ENCODE results near the gene KRT17. TPM values are rescaled to one million over a fixed set of nuclear protein-coding genes. Genes with fewer than 3 reads are reported as not detected.
"Not testable (repeated sequence)": the region's sequence is repeated elsewhere in the genome, so short reads cannot be mapped to it uniquely, and the experiment has no call there.

Gene KRT17
- total RNA-seq, 1 experiment from 2014 or later = not detected

DNA sequence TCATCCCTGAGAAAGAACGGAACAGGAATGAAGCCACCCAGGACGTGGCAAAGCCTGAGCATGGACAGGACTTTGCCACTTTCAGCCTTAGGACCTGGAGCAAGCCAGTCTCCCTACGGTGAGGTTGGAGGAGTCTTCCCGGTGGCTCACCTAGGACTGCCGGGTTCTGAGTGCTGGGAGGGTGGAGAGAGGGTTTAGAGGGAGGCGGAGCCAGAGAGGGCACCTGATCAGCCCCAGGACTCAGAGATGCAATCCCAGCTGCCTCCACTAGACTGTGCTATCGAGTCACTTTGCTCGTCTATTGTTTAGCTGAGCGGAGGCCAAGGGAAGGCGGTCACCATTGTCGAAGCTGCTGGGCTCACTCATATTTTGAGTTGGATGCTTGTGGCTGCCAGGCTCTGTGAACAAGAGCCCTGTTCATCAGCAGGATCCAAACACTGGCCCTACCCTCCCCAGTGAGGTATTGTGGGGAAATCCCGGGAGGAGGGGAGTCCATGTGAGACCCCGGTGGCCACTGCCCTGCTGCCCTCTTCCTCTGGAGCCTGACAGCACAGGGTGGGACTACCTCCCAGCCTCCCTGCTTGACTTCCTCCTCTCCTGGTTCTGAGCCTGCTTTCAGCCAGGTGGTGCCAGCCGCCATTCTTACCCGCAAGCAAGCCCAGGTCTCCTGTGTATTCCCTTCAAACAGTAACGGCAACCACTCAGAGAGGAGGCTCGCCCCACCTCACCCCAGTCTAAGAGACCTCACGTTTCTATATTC is 44.7 kb downstream of the KRT17 start:
- H3K9me2 ChIP-seq (replicated peaks; ENCODE audit: insufficient read depth, low read length) = no peaks in the 10 kb centered on the region
- no peak overlapping the region for H3K4me3 ChIP-seq (ENCODE audit: low read length)
- H3K4me1 ChIP-seq (ENCODE audit: low read length) = no peaks in the 10 kb centered on the region
- no peak overlapping the region for H3K4me2 ChIP-seq (ENCODE audit: low read depth, low read length, poor library complexity, severe bottlenecking)
- H3K27me3 ChIP-seq (ENCODE audit: low read length) = no peaks in the 10 kb centered on the region
- no peaks in the 10 kb centered on the region for H3K79me2 ChIP-seq (ENCODE audit: low read length)
- no peaks in the 10 kb centered on the region for H3K36me3 ChIP-seq (ENCODE audit: insufficient read depth, low read length)
- H3K9ac ChIP-seq (ENCODE audit: low read length) = no peak overlapping the region
- H3K9me3 ChIP-seq (ENCODE audit: low read length) = no peaks in the 10 kb centered on the region
- H2AFZ ChIP-seq (ENCODE audit: low read length) = peak overlapping the region; percentile 43; the same call in 1 of the 2 replicates
- H3K27ac ChIP-seq (ENCODE audit: low read length) = no peak overlapping the region
- DNase-seq = peak; percentile 92
- no peaks in the 10 kb centered on the region for H4K20me1 ChIP-seq (ENCODE audit: insufficient read depth, low read depth, low read length)

DNA sequence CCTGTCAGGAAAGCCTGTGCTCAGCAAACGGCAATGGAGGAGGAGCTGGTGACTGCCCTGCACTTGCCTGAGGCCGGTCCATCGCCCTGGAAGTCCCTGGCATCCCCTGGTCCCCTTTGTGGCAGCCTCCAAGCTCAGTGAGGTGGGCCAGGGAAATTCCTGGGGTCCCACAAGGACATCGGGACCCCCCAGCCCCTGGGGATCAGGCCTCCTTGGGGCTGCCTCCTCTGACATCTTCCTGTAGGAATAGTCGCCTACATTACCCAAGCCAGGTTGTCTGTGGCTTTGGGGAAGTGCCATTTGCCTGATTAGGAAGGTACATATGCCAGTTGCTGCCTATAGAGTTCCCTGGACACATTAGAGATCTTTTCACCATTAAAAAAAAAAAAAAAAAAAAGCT is 45.4 kb downstream of the KRT17 start:
- no peaks in the 10 kb centered on the region for H3K9me3 ChIP-seq (ENCODE audit: low read length)
- no peak overlapping the region for H2AFZ ChIP-seq (ENCODE audit: low read length)
- no peak overlapping the region for H3K9ac ChIP-seq (ENCODE audit: low read length)
- H3K4me2 ChIP-seq (ENCODE audit: low read depth, low read length, poor library complexity, severe bottlenecking) = no peak overlapping the region
- H3K79me2 ChIP-seq (ENCODE audit: low read length) = no peaks in the 10 kb centered on the region
- H3K36me3 ChIP-seq (ENCODE audit: insufficient read depth, low read length) = no peaks in the 10 kb centered on the region
- no peak for DNase-seq
- no peaks in the 10 kb centered on the region for H4K20me1 ChIP-seq (ENCODE audit: insufficient read depth, low read depth, low read length)
- H3K4me1 ChIP-seq (ENCODE audit: low read length) = no peaks in the 10 kb centered on the region
- no peaks in the 10 kb centered on the region for H3K9me2 ChIP-seq (replicated peaks; ENCODE audit: insufficient read depth, low read length)
- no peak overlapping the region for H3K4me3 ChIP-seq (ENCODE audit: low read length)
- no peaks in the 10 kb centered on the region for H3K27me3 ChIP-seq (ENCODE audit: low read length)
- no peak overlapping the region for H3K27ac ChIP-seq (ENCODE audit: low read length)

DNA sequence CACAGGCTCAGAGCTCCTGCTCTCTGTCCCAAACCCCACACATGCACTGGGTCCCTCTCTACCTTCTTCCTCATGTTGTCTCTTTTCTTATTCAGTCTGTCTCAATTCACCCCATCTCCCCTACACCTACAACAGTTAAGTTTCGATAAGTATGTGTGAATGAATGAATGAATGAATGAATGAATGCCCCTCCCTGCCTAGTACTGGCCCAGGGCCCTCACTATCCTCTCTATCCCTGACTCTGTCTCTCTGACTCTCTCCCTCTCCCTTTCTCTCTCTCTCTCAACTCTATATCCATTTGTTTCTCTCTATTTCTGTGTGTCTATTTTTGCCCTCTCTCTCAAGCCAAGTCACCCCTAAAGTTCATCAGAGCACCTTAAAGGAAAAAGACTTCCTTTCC is 45.8 kb downstream of the KRT17 start:
- no peaks in the 10 kb centered on the region for H3K4me1 ChIP-seq (ENCODE audit: low read length)
- H3K27ac ChIP-seq (ENCODE audit: low read length) = no peak overlapping the region
- no peak overlapping the region for H3K9ac ChIP-seq (ENCODE audit: low read length)
- DNase-seq = no peak
- H3K9me3 ChIP-seq (ENCODE audit: low read length) = no peaks in the 10 kb centered on the region
- H3K79me2 ChIP-seq (ENCODE audit: low read length) = no peaks in the 10 kb centered on the region
- no peaks in the 10 kb centered on the region for H4K20me1 ChIP-seq (ENCODE audit: insufficient read depth, low read depth, low read length)
- H3K27me3 ChIP-seq (ENCODE audit: low read length) = no peaks in the 10 kb centered on the region
- no peak overlapping the region for H3K4me3 ChIP-seq (ENCODE audit: low read length)
- H3K9me2 ChIP-seq (replicated peaks; ENCODE audit: insufficient read depth, low read length) = no peaks in the 10 kb centered on the region
- no peak overlapping the region for H2AFZ ChIP-seq (ENCODE audit: low read length)
- no peaks in the 10 kb centered on the region for H3K36me3 ChIP-seq (ENCODE audit: insufficient read depth, low read length)
- H3K4me2 ChIP-seq (ENCODE audit: low read depth, low read length, poor library complexity, severe bottlenecking) = no peak overlapping the region

DNA sequence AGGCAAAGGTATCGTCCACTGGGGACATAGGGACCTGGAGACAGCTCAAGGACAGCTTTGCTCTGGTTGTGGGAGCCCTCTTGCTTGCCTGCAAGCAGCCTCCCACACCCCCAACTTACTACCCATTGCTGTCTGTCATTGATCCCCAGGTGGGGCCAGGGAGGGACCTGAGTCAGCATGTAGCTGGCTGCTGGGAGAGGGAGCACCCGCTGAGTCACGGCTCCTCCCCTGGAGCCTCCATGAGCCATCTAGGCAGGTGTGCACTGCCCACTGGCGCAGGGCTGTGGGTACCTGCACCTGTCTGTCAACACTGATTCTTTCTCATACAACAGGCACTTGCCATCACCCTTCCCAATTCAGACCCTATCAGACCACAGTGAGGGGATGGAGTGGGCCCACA is 47.6 kb downstream of the KRT17 start:
- not testable (repeated sequence) for H4K20me1 ChIP-seq (ENCODE audit: insufficient read depth, low read depth, low read length); DNase-seq; H3K4me3 ChIP-seq (ENCODE audit: low read length); H3K9me2 ChIP-seq (replicated peaks; ENCODE audit: insufficient read depth, low read length); H3K27ac ChIP-seq (ENCODE audit: low read length); H3K9me3 ChIP-seq (ENCODE audit: low read length); H2AFZ ChIP-seq (ENCODE audit: low read length); H3K79me2 ChIP-seq (ENCODE audit: low read length); H3K4me1 ChIP-seq (ENCODE audit: low read length); H3K4me2 ChIP-seq (ENCODE audit: low read depth, low read length, poor library complexity, severe bottlenecking); H3K27me3 ChIP-seq (ENCODE audit: low read length); H3K36me3 ChIP-seq (ENCODE audit: insufficient read depth, low read length); H3K9ac ChIP-seq (ENCODE audit: low read length)

DNA sequence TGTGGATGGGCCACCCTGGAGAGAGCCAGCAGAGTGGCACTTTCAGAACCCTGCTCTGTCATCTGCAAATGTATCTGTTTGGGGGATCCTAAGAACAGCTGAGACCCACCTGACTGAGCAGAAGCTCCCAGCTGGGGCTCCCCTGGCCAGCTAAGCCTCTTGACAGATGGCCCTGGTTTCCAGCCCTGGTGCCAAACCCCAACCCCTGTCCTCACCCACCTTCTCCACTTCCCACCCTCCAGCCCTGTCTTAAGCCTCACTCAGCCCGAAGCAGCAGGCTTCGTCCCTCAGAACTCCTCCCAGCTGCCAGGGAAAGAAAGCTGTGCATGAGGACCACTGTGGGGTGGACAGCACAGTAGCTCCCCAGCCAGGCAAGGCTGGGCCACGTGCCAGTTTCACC is 49.0 kb downstream of the KRT17 start:
- no peaks in the 10 kb centered on the region for H3K36me3 ChIP-seq (ENCODE audit: insufficient read depth, low read length)
- H2AFZ ChIP-seq (ENCODE audit: low read length) = no peak overlapping the region
- H3K27me3 ChIP-seq (ENCODE audit: low read length) = no peaks in the 10 kb centered on the region
- H4K20me1 ChIP-seq (ENCODE audit: insufficient read depth, low read depth, low read length) = no peaks in the 10 kb centered on the region
- no peaks in the 10 kb centered on the region for H3K4me1 ChIP-seq (ENCODE audit: low read length)
- H3K9me2 ChIP-seq (replicated peaks; ENCODE audit: insufficient read depth, low read length) = no peaks in the 10 kb centered on the region
- no peak overlapping the region for H3K4me2 ChIP-seq (ENCODE audit: low read depth, low read length, poor library complexity, severe bottlenecking)
- DNase-seq = no peak
- H3K79me2 ChIP-seq (ENCODE audit: low read length) = no peaks in the 10 kb centered on the region
- H3K9ac ChIP-seq (ENCODE audit: low read length) = no peak overlapping the region
- no peak overlapping the region for H3K27ac ChIP-seq (ENCODE audit: low read length)
- no peak overlapping the region for H3K4me3 ChIP-seq (ENCODE audit: low read length)
- no peaks in the 10 kb centered on the region for H3K9me3 ChIP-seq (ENCODE audit: low read length)

DNA sequence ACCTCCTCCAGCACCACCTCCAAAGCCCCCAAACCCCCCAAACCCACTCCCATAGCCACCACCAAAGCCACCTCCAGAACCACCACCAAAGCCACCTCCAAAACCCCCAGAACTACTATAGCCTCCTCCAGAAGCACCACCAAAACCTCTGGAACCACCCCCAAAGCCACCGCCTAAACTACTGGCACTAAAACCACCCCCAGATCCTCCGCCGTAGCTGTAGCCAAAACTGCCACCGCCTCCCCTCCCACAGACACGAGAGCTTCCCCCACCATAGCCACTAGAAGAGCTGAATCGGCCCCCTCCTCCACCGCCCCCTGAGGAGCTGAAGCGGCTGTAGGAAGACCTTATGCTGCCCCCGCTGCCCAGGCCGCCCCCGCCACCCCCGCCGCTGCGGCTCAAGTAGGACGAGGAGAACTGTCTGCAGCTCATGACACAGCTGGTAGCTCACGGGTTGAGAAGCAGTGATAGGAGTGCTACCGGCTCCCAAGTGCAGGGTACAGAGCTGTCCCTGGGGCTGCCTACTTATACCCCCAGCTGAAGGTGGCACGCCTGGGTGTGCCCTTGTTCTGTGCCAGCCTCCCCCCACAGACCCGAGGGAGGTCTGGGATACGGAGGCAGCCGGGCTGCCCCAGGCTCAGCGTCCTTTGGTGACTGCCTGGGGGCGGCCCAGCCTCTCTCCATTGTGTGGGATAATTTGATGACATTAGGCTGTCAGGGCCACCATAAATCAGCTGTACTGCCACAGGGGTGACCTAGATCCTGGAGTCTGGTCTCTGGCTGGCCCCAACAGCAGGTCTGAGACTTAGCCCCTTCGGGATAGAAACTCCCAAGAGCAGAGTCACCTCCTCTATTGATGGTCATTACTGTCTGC is 52.6 kb downstream of the KRT17 start, which contains the start of gene KRT9:
KRT9 (minus strand) TSS at position 499 of the 874 bp plus-strand sequence; CDS start at position 432, 67 bp downstream.
- Histone ChIP-seq H3K4me1 (ENCODE audit: low read length) (no peaks in the 10 kb centered on the region), H2AFZ (ENCODE audit: low read length) (no peak within 1 kb of the TSS), H3K79me2 (ENCODE audit: low read length) (no peaks in the 10 kb centered on the region), H3K36me3 (ENCODE audit: insufficient read depth, low read length) (no peaks in the 10 kb centered on the region), H3K9ac (ENCODE audit: low read length) (no peak within 1 kb of the TSS), H3K4me3 (ENCODE audit: low read length) (no peak within 1 kb of the TSS), H3K4me2 (ENCODE audit: low read depth, low read length, poor library complexity, severe bottlenecking) (no peak within 1 kb of the TSS), H3K27ac (ENCODE audit: low read length) (no peak within 1 kb of the TSS), H3K9me2 (replicated peaks; ENCODE audit: insufficient read depth, low read length) (no peaks in the 10 kb centered on the region), H3K27me3 (ENCODE audit: low read length) (no peaks in the 10 kb centered on the region), H3K9me3 (ENCODE audit: low read length) (no peaks in the 10 kb centered on the region), H4K20me1 (ENCODE audit: insufficient read depth, low read depth, low read length) (no peaks in the 10 kb centered on the region)
- DNase-seq = no peak

Other genes starting within 250 kb of the KRT17 start
- gene KRT34, start 242.3 kb downstream of the KRT17 start, total RNA-seq (2014; rRNA removed; shearing (Covaris generic); ENCODE audit: low replicate concordance) = not detected in 2 replicates
- gene KRT31, start 227.0 kb downstream of the KRT17 start, total RNA-seq (2014; rRNA removed; shearing (Covaris generic); ENCODE audit: low replicate concordance) = not detected in 2 replicates
- not detected in 2 replicates for gene KRT37, start 200.0 kb downstream of the KRT17 start, total RNA-seq (2014; rRNA removed; shearing (Covaris generic); ENCODE audit: low replicate concordance)
- not detected in 2 replicates for gene KRT38, start 183.6 kb downstream of the KRT17 start, total RNA-seq (2014; rRNA removed; shearing (Covaris generic); ENCODE audit: low replicate concordance)
- not detected in 2 replicates for gene KRT32, start 157.2 kb downstream of the KRT17 start, total RNA-seq (2014; rRNA removed; shearing (Covaris generic); ENCODE audit: low replicate concordance)
- gene KRT35, start 143.4 kb downstream of the KRT17 start, total RNA-seq (2014; rRNA removed; shearing (Covaris generic); ENCODE audit: low replicate concordance) = not detected in 2 replicates
- not detected in 2 replicates for gene KRT36, start 134.7 kb downstream of the KRT17 start, total RNA-seq (2014; rRNA removed; shearing (Covaris generic); ENCODE audit: low replicate concordance)
- gene KRT13, start 119.0 kb downstream of the KRT17 start, total RNA-seq (2014; rRNA removed; shearing (Covaris generic); ENCODE audit: low replicate concordance) = not detected in 2 replicates
- gene KRT15, start 105.7 kb downstream of the KRT17 start, total RNA-seq (2014; rRNA removed; shearing (Covaris generic); ENCODE audit: low replicate concordance) = not detected in 2 replicates
- gene KRT19, start 96.3 kb downstream of the KRT17 start, total RNA-seq (2014; rRNA removed; shearing (Covaris generic); ENCODE audit: low replicate concordance) = not detected in 2 replicates
- not detected in 2 replicates for gene KRT9, start 52.5 kb downstream of the KRT17 start, total RNA-seq (2014; rRNA removed; shearing (Covaris generic); ENCODE audit: low replicate concordance)
- gene KRT14, start 37.7 kb downstream of the KRT17 start, total RNA-seq (2014; rRNA removed; shearing (Covaris generic); ENCODE audit: low replicate concordance) = not detected in 2 replicates
- gene KRT16, start 11.8 kb downstream of the KRT17 start, total RNA-seq (2014; rRNA removed; shearing (Covaris generic); ENCODE audit: low replicate concordance) = not detected in 2 replicates
- 101 and 172 TPM in 2 replicates for gene EIF1, start 64.3 kb upstream of the KRT17 start, total RNA-seq (2014; rRNA removed; shearing (Covaris generic); ENCODE audit: low replicate concordance)
- gene GAST, start 87.8 kb upstream of the KRT17 start, total RNA-seq (2014; rRNA removed; shearing (Covaris generic); ENCODE audit: low replicate concordance) = not detected in 2 replicates
- 0.04 and 0.48 TPM in 2 replicates for gene HAP1, start 110.1 kb upstream of the KRT17 start, total RNA-seq (2014; rRNA removed; shearing (Covaris generic); ENCODE audit: low replicate concordance)
- 102 and 133 TPM in 2 replicates for gene JUP, start 162.1 kb upstream of the KRT17 start, total RNA-seq (2014; rRNA removed; shearing (Covaris generic); ENCODE audit: low replicate concordance)
- 0.61 TPM in 1 of 2 replicates, not detected in the other for gene P3H4, start 187.4 kb upstream of the KRT17 start, total RNA-seq (2014; rRNA removed; shearing (Covaris generic); ENCODE audit: low replicate concordance)
- gene FKBP10, start 188.4 kb upstream of the KRT17 start, total RNA-seq (2014; rRNA removed; shearing (Covaris generic); ENCODE audit: low replicate concordance) = 0.54 and 1.9 TPM in 2 replicates
- 10.5 and 17.8 TPM in 2 replicates for gene NT5C3B, start 211.7 kb upstream of the KRT17 start, total RNA-seq (2014; rRNA removed; shearing (Covaris generic); ENCODE audit: low replicate concordance)
- gene KLHL10, start 213.2 kb upstream of the KRT17 start, total RNA-seq (2014; rRNA removed; shearing (Covaris generic); ENCODE audit: low replicate concordance) = 0.29 TPM in 1 of 2 replicates, not detected in the other
- 14.3 and 19.0 TPM in 2 replicates for gene KLHL11, start 240.8 kb upstream of the KRT17 start, total RNA-seq (2014; rRNA removed; shearing (Covaris generic); ENCODE audit: low replicate concordance)